ENCODE measurements around the gene CXCL14.
A peak's percentile ranks its signal among the peaks of the same experiment; 100 is the strongest.

Gene CXCL14

GRCh38 chr5:135571066-135571609, 7.7 kb downstream of the CXCL14 start:
- no peak overlapping the region for H3K4me3 ChIP-seq (ENCODE audit: low read depth, low read length)
- DNase-seq (ENCODE audit: low read depth): no peak

GRCh38 chr5:135570453-135570764, 8.4 kb downstream of the CXCL14 start:
- no peak for DNase-seq (ENCODE audit: low read depth)
- H3K4me3 ChIP-seq (ENCODE audit: low read depth, low read length): no peak overlapping the region

GRCh38 chr5:135569755-135570452, 8.9 kb downstream of the CXCL14 start:
- DNase-seq (ENCODE audit: low read depth): no peak
- no peak overlapping the region for H3K4me3 ChIP-seq (ENCODE audit: low read depth, low read length)

- DNase-seq (ENCODE audit: low read depth): no peak
Measured at GRCh38 chr5:135568923-135569360, 9.8 kb downstream of the CXCL14 start.

GRCh38 chr5:135568246-135568645, 10.5 kb downstream of the CXCL14 start:
- H3K4me3 ChIP-seq (ENCODE audit: low read depth, low read length): no peak overlapping the region
- DNase-seq (ENCODE audit: low read depth): no peak

More at GRCh38 chr5:135568923-135569360, 9.8 kb downstream of the CXCL14 start:
- no peak overlapping the region for H3K4me3 ChIP-seq (ENCODE audit: low read depth, low read length)

- H3K4me3 ChIP-seq (ENCODE audit: low read depth, low read length): no peak overlapping the region
- DNase-seq (ENCODE audit: low read depth): no peak
Measured at GRCh38 chr5:135567661-135568060, 11.1 kb downstream of the CXCL14 start.

- no peak for DNase-seq (ENCODE audit: low read depth)
- no peak overlapping the region for H3K4me3 ChIP-seq (ENCODE audit: low read depth, low read length)
Measured at GRCh38 chr5:135566422-135567400, 12.1 kb downstream of the CXCL14 start.

GRCh38 chr5:135565725-135566421, 12.9 kb downstream of the CXCL14 start:
- no peak overlapping the region for H3K4me3 ChIP-seq (ENCODE audit: low read depth, low read length)
- no peak for DNase-seq (ENCODE audit: low read depth)

- DNase-seq (ENCODE audit: low read depth): no peak
- H3K4me3 ChIP-seq (ENCODE audit: low read depth, low read length): no peak overlapping the region
Measured at GRCh38 chr5:135565266-135565665, 13.5 kb downstream of the CXCL14 start.

- no peak overlapping the region for H3K4me3 ChIP-seq (ENCODE audit: low read depth, low read length)
- no peak for DNase-seq (ENCODE audit: low read depth)
Measured at GRCh38 chr5:135564331-135564730, 14.5 kb downstream of the CXCL14 start.

- DNase-seq (ENCODE audit: low read depth): no peak
- H3K4me3 ChIP-seq (ENCODE audit: low read depth, low read length): no peak overlapping the region
Measured at GRCh38 chr5:135561266-135561665, 17.5 kb downstream of the CXCL14 start.

GRCh38 chr5:135560858-135561257, 17.9 kb downstream of the CXCL14 start:
- DNase-seq (ENCODE audit: low read depth): peak; percentile 24
- no peak overlapping the region for H3K4me3 ChIP-seq (ENCODE audit: low read depth, low read length)

- H3K4me3 ChIP-seq (ENCODE audit: low read depth, low read length): no peak overlapping the region
- DNase-seq (ENCODE audit: low read depth): no peak
Measured at GRCh38 chr5:135559354-135559753, 19.4 kb downstream of the CXCL14 start.

GRCh38 chr5:135557076-135557838, 21.5 kb downstream of the CXCL14 start:
- no peak overlapping the region for H3K4me3 ChIP-seq (ENCODE audit: low read depth, low read length)
- DNase-seq (ENCODE audit: low read depth): no peak

- DNase-seq (ENCODE audit: low read depth): no peak
- no peak overlapping the region for H3K4me3 ChIP-seq (ENCODE audit: low read depth, low read length)
Measured at GRCh38 chr5:135556620-135557019, 22.2 kb downstream of the CXCL14 start.

GRCh38 chr5:135555530-135555929, 23.3 kb downstream of the CXCL14 start:
- DNase-seq (ENCODE audit: low read depth): no peak
- H3K4me3 ChIP-seq (ENCODE audit: low read depth, low read length): no peak overlapping the region

- no peak overlapping the region for H3K4me3 ChIP-seq (ENCODE audit: low read depth, low read length)
- DNase-seq (ENCODE audit: low read depth): no peak
Measured at GRCh38 chr5:135553688-135554462, 24.9 kb downstream of the CXCL14 start.

All from skeletal muscle cell (primary cell).